K562 (cell line): ENCODE measurements around the gene TAC3. TPM values are rescaled to one million over a fixed set of nuclear protein-coding genes. Genes with fewer than 3 reads are reported as not detected.

Source experiments
- ATAC-seq: fragments of 200-7000 bp; cut with Tn5 transposase; 3 replicates; pipeline ENCODE4 v1.9.1; 2020; ENCODE audit warnings: moderate library complexity
- BruUV-seq: library from RNA; stranded (reverse); fragments of 400-500 nt; replicated peaks from 2 replicates; lab custom pipeline; 2021; lab: Mats Ljungman, UMichigan
- CTCF ChIA-PET: fragments of 300-600 bp; formaldehyde crosslinking; extraction: SDS; loops from one replicate; lab custom pipeline; 2021; ENCODE audit warnings: low intra/inter-chr PET ratio; lab: Yijun Ruan, JAX
- POLR2A ChIA-PET: fragments of 300-600, 350-650 bp; sonication (Branson Sonifier 250); formaldehyde crosslinking; extraction: SDS; loops from one replicate; lab custom pipeline; 2021; ENCODE audit warnings: antibody characterized with exemption, inconsistent platforms; lab: Yijun Ruan, JAX
- DNase-seq, 4 experiments: peaks; one replicate each; pipeline versions ENCODE4 v3.0.0 to v3.0.0-alpha.2; 2011 to 2018; ENCODE audit warnings: low spot score in 3 of 4, mixed read lengths in 3 of 4; ENCODE audit errors: extremely low read depth in 1 of 4
- FAIRE-seq: peaks from 2 replicates; lab custom pipeline; 2011; peaks lifted over from hg19 to GRCh38; lab: Jason Lieb, UNC
- H2AFZ ChIP-seq: 2 replicates; pipeline ENCODE4 v1.6.0; 2011; ENCODE audit warnings: low read depth, low read length, control low read depth, inconsistent platforms
- H3K27ac ChIP-seq: fragments of 200-600 bp; 3 replicates; pipeline ENCODE4 v1.8.0; 2011; ENCODE audit warnings: low read depth, mild to moderate bottlenecking, control low read depth, inconsistent platforms, low read length, moderate library complexity, mixed read lengths; ENCODE audit errors: extremely low read depth
- H3K27me3 ChIP-seq, 2 experiments: fragments of 300-600 bp in 1 of 2; 2 replicates in 1 of 2; 3 replicates in 1 of 2; pipeline versions ENCODE4 v1.6.0 to v1.8.0; 2011; ENCODE audit warnings: inconsistent platforms in 2 of 2, low read length in 2 of 2, mild to moderate bottlenecking in 1 of 2, mixed read lengths in 1 of 2, moderate library complexity in 1 of 2; ENCODE audit not compliant: control insufficient read depth in 2 of 2, insufficient read depth in 2 of 2
- H3K36me3 ChIP-seq: fragments of 300-600 bp; 3 replicates; pipeline ENCODE4 v1.8.0; 2011; ENCODE audit warnings: mild to moderate bottlenecking, low read length, inconsistent platforms; ENCODE audit not compliant: control insufficient read depth, insufficient read depth
- H3K4me1 ChIP-seq, 2 experiments: fragments of 200-600 bp in 1 of 2; replicated peaks in 1 of 2; 2 replicates in 1 of 2; 3 replicates in 1 of 2; pipeline versions ENCODE4 v1.5.1 to v1.8.0; 2011; ENCODE audit warnings: inconsistent platforms in 2 of 2, low read length in 2 of 2, mild to moderate bottlenecking in 1 of 2, mixed read lengths in 1 of 2, moderate library complexity in 1 of 2; ENCODE audit not compliant: control insufficient read depth in 2 of 2, insufficient read depth in 2 of 2
- H3K4me2 ChIP-seq: 2 replicates; pipeline ENCODE4 v1.6.1; 2011; ENCODE audit warnings: low read length, control low read depth, inconsistent platforms, mixed read lengths; ENCODE audit not compliant: insufficient read depth
- H3K4me3 ChIP-seq: fragments of 200-600 bp; sonication (generic), shearing (Covaris generic); 2 replicates; pipeline ENCODE4 v1.5.1; 2016; ENCODE audit warnings: control low read depth, inconsistent platforms
- H3K79me2 ChIP-seq: fragments of 200-600 bp; 3 replicates; pipeline ENCODE4 v1.8.0; 2011; ENCODE audit warnings: low read length, inconsistent platforms; ENCODE audit not compliant: control insufficient read depth, insufficient read depth
- H3K9ac ChIP-seq, 2 experiments: 2 replicates each; pipeline versions ENCODE4 v1.6.0 to v1.6.1; 2011; ENCODE audit warnings: low read depth in 2 of 2, low read length in 2 of 2, control low read depth in 1 of 2, inconsistent platforms in 1 of 2, mild to moderate bottlenecking in 1 of 2, mixed read lengths in 1 of 2; ENCODE audit not compliant: insufficient read depth in 1 of 2
- H3K9me1 ChIP-seq: one replicate; pipeline ENCODE4 v1.6.0; 2011; ENCODE audit warnings: inconsistent platforms, mild to moderate bottlenecking, low read length, moderate library complexity; ENCODE audit not compliant: control insufficient read depth, insufficient read depth
- H3K9me3 ChIP-seq: replicated peaks from 2 replicates; pipeline ENCODE4 v1.5.1; 2011; ENCODE audit warnings: low read depth, low read length, inconsistent platforms; ENCODE audit not compliant: control insufficient read depth, insufficient read depth
- H4K20me1 ChIP-seq: replicated peaks from 2 replicates; pipeline ENCODE4 v1.6.1; 2011; ENCODE audit warnings: low read length, inconsistent platforms, mixed read lengths; ENCODE audit not compliant: control insufficient read depth, insufficient read depth
- ESRRA ChIP-seq: fragments of 450-650 bp; IDR thresholded peaks from 2 replicates; pipeline ENCODE4 v1.6.1; 2014; ENCODE audit warnings: low read depth, mild to moderate bottlenecking, moderate library complexity, borderline replicate concordance
- ETV5 ChIP-seq: sonication (generic); formaldehyde crosslinking; IDR thresholded peaks from 2 replicates; pipeline ENCODE4 v1.4.0; 2020; ENCODE audit warnings: low read depth, mild to moderate bottlenecking, missing genetic modification reagents
- JUN ChIP-seq, 2 experiments: sonication (generic) in 1 of 2; formaldehyde crosslinking in 1 of 2; IDR thresholded peaks; 2 replicates each; pipeline versions ENCODE4 v1.6.1 to v1.8.0; 2012 to 2022; ENCODE audit warnings: borderline replicate concordance in 2 of 2, mild to moderate bottlenecking in 2 of 2, improper control_type of control experiment in 1 of 2, low read depth in 1 of 2, low read length in 1 of 2, missing genetic modification reagents in 1 of 2
- L3MBTL2 ChIP-seq: fragments of 450-650 bp; IDR thresholded peaks from 2 replicates; pipeline ENCODE4 v1.6.1; 2016; ENCODE audit warnings: mild to moderate bottlenecking, moderate library complexity
- SMARCE1 ChIP-seq: fragments of 450-650 bp; IDR thresholded peaks from 2 replicates; pipeline ENCODE4 v1.7.1; 2016; ENCODE audit warnings: mild to moderate bottlenecking
- TCF7L2 ChIP-seq: fragments of 150-350 bp; IDR thresholded peaks from 2 replicates; pipeline ENCODE4 v1.6.1; 2016; ENCODE audit warnings: low read depth, mild to moderate bottlenecking, low read length, moderate library complexity
- TEAD4 ChIP-seq, 2 experiments: sonication (generic) in 1 of 2; formaldehyde crosslinking in 1 of 2; IDR thresholded peaks; 2 replicates each; pipeline versions ENCODE4 v1.6.1 to v1.8.0; 2012 to 2022; ENCODE audit warnings: borderline replicate concordance in 1 of 2, inconsistent platforms in 1 of 2, low read length in 1 of 2, mild to moderate bottlenecking in 1 of 2, missing genetic modification reagents in 1 of 2
- YY1 ChIP-seq, 3 experiments: IDR thresholded peaks; 2 replicates each; pipeline ENCODE4 v1.6.1; 2011; ENCODE audit warnings: low read length in 2 of 3, mild to moderate bottlenecking in 2 of 3, moderate library complexity in 2 of 3, borderline replicate concordance in 1 of 3, control low read depth in 1 of 3, low read depth in 1 of 3; ENCODE audit not compliant: insufficient read depth in 3 of 3, insufficient replicate concordance in 2 of 3, control insufficient read depth in 1 of 3, insufficient read length in 1 of 3; ENCODE audit errors: extremely low read depth in 1 of 3
- ZNF134 ChIP-seq: fragments of 250-450 bp; sonication (Bioruptor Pico); conservative IDR thresholded peaks from 2 replicates; pipeline ENCODE4 v1.4.0; 2020
- ZNF316 ChIP-seq: fragments of 450-650 bp; IDR thresholded peaks from 2 replicates; pipeline ENCODE4 v1.6.1; 2016
- ZNF354B ChIP-seq: fragments of 250-450 bp; sonication (Bioruptor Pico); IDR thresholded peaks from 2 replicates; pipeline ENCODE4 v1.4.0; 2020
- ZNF561 ChIP-seq: fragments of 450-650 bp; formaldehyde crosslinking; conservative IDR thresholded peaks from 2 replicates; pipeline ENCODE4 v1.4.0; 2020; ENCODE audit warnings: mild to moderate bottlenecking, moderate library complexity
- WGBS: fragments of 100-300 bp; shearing (Covaris generic); methylation state at CpG from one replicate; pipeline ENCODE4 v1.1.6; 2016; ENCODE audit warnings: low coverage, mixed read lengths; ENCODE audit not compliant: insufficient coverage; ENCODE audit errors: missing lambda C conversion rate; 5-methylcytosine and 5-hydroxymethylcytosine counted together
- in situ Hi-C: fragments of 300-500 bp; cut with MboI; formaldehyde crosslinking; loops from 4 replicates; pipeline ENCODE4 v1.15.0; 2018; ENCODE audit warnings: inconsistent platforms, mixed read lengths
- intact Hi-C: fragments of 100-400 bp; cut with micrococcal nuclease; formaldehyde crosslinking; loops from 2 replicates; pipeline ENCODE4 v1.14.2; 2022
- polyA plus RNA-seq, 8 experiments: library from polyadenylated mRNA; depleted of rRNA in 4 of 8; stranded (reverse) in 5 of 8; unstranded in 3 of 8; fragments of >200 nt; fragmentation: Nextera tagmentation in 2 of 8; fragmentation: Illumina TruSeq in 1 of 8; extraction: Ambion mirVana in 2 of 8; extraction: Trizol in 1 of 8; gene quantifications; 2 replicates each; pipeline versions ENCODE4 v1.2.1 to v1.2.3, GENCODE V29; 2011 to 2014; ENCODE audit warnings: inconsistent platforms in 1 of 8, missing spikeins in 1 of 8
- total RNA-seq, 7 experiments: library from RNA; depleted of rRNA in 6 of 7; stranded (reverse); fragments of >200 nt in 6 of 7; fragmentation: Illumina TruSeq in 2 of 7; extraction: Trizol in 2 of 7; gene quantifications; 2 replicates each; pipeline versions ENCODE4 v1.2.1 to v1.2.3, GENCODE V29; 2011 to 2021; ENCODE audit warnings: low replicate concordance in 1 of 7
- TF ChIP-seq, protein P1 (sequence below): fragments of 450-650 bp; conservative IDR thresholded peaks from 2 replicates; pipeline ENCODE4 v1.6.1; 2016; ENCODE audit warnings: missing genetic modification characterization, low read depth, mild to moderate bottlenecking, missing compliant biosample characterization, moderate library complexity

TAC3 gene
- total and polyA plus RNA-seq, 9 of the 15 experiments (the other 6 are each of a cell fraction or from before 2014, with no cell fraction given) = 0.29 to 2.8 (median 1.4) TPM

- BruUV-seq = no TSS peak
- H3K4me2 ChIP-seq = no peak overlapping the region
- in situ Hi-C loops = no loop called here
- no peak overlapping the region for H2AFZ ChIP-seq
- no peak overlapping the region for H3K9ac ChIP-seq
- TF ChIP-seq JUN (IDR thresholded peaks at IDR 0.05; ENCODE audit: borderline replicate concordance, low read depth, low read length) (no peak), JUN (CRISPR knock-in tag; IDR thresholded peaks at IDR 0.05; ENCODE audit: borderline replicate concordance) (no peak), ETV5 (CRISPR knock-in tag) (no peak)
- TF ChIP-seq, all 486 proteins: peak for 0
- Histone ChIP-seq H3K27ac (no peak overlapping the region), H3K4me3 (no peak overlapping the region), H3K79me2 (no peaks in the 10 kb centered on the region), H3K27me3 (peaks cover 15 to 16% of the 10 kb centered on the region in 2 experiments; a peak in 4 of 5 replicates), H3K9me3 (no peaks in the 10 kb centered on the region), H3K4me1 (peaks cover 0 to 3% of the 10 kb centered on the region in 2 experiments; a peak in 1 of 5 replicates), H4K20me1 (no peaks in the 10 kb centered on the region; the same call in 1 of the 2 replicates), H3K36me3 (no peaks in the 10 kb centered on the region), H3K9me1 (no peaks in the 10 kb centered on the region)
- intact Hi-C loops = no loop called here
- CTCF ChIA-PET = no interaction called here
- no peak for DNase-seq
- ATAC-seq = no peak
- FAIRE-seq = no peak
- POLR2A ChIA-PET = interaction anchor here (0.7 to 4.9 kb wide), 3 partner anchors 11 to 230 kb away, joined by 3 to 18 read pairs (median 5); no protein-coding TSS in a partner anchor
- whole genome bisulfite sequencing = 3% methylated on average over 6 of the region's 6 CpGs
These were observed 29.9 kb upstream of the TAC3 start for GRCh38 chr12:57046086-57046791.

DNA sequence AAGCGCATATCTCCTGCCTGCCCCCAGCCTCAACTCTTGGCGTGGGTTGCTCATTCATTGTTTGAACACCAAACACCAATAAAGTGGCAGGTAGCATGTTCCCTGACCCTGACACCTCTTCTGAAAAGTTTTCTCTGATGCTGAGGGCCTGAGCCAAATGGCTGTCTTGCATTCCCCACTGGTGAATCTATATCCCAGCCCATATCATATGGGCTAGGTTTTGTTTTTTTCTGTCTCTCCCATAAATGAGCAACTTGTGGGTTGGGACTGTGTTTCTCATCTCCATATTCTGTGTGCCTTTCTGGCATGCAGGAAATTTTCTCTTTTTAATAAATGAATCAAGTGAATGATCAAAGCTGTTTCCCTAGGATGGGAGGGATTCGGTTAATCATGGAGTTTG, 28.6 kb upstream of the TAC3 start:
- H3K4me1 ChIP-seq = peaks cover 1 to 2% of the 10 kb centered on the region in 2 experiments; a peak in 2 of 5 replicates
- no peak overlapping the region for H2AFZ ChIP-seq
- H3K36me3 ChIP-seq = no peaks in the 10 kb centered on the region
- no TSS peak for BruUV-seq
- no peak overlapping the region for H3K9ac ChIP-seq
- H3K4me3 ChIP-seq = no peak overlapping the region
- DNase-seq = no peak
- ChIA-PET POLR2A (interaction anchor here (1.0 kb wide), 1 partner anchor 408 kb away, joined by 5 read pairs; no protein-coding TSS in a partner anchor), CTCF (no interaction called here)
- intact Hi-C loops (no loop called here), in situ Hi-C loops (no loop called here)
- 2% methylated on average over 3 of the region's 3 CpGs for WGBS
- ATAC-seq = no peak
- peaks cover 13 to 15% of the 10 kb centered on the region in 2 experiments; a peak in 4 of 5 replicates for H3K27me3 ChIP-seq
- FAIRE-seq = no peak
- H4K20me1 ChIP-seq = no peaks in the 10 kb centered on the region; the same call in 1 of the 2 replicates
- no peak overlapping the region for H3K4me2 ChIP-seq
- H3K27ac ChIP-seq = no peak overlapping the region
- H3K9me1 ChIP-seq = no peaks in the 10 kb centered on the region
- no peaks in the 10 kb centered on the region for H3K79me2 ChIP-seq
- no peaks in the 10 kb centered on the region for H3K9me3 ChIP-seq
- TF ChIP-seq, protein P1, sequence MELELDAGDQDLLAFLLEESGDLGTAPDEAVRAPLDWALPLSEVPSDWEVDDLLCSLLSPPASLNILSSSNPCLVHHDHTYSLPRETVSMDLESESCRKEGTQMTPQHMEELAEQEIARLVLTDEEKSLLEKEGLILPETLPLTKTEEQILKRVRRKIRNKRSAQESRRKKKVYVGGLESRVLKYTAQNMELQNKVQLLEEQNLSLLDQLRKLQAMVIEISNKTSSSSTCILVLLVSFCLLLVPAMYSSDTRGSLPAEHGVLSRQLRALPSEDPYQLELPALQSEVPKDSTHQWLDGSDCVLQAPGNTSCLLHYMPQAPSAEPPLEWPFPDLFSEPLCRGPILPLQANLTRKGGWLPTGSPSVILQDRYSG (tag) = no peak
- TF ChIP-seq ESRRA (no peak), SMARCE1 (no peak), ZNF134 (CRISPR knock-in tag) (no peak), ZNF354B (CRISPR knock-in tag) (no peak), ZNF561 (no peak), TCF7L2 (no peak), YY1 (IDR thresholded peaks at IDR 0.05; ENCODE audit: borderline replicate concordance in 1 of 3, control insufficient read depth in 1 of 3, extremely low read depth in 1 of 3, insufficient read depth in 3 of 3, insufficient read length in 1 of 3, insufficient replicate concordance in 2 of 3, low read depth in 1 of 3, low read length in 2 of 3) (no peak), TEAD4 (IDR thresholded peaks at IDR 0.05; ENCODE audit: low read length) (no peak), TEAD4 (CRISPR knock-in tag; IDR thresholded peaks at IDR 0.05; ENCODE audit: borderline replicate concordance) (no peak), ZNF316 (no peak), L3MBTL2 (no peak)
